HEK293 (cell line): ENCODE results near the gene MARCHF3.

Source experiments
- CTCF ChIA-PET: fragments of 350-600 bp; formaldehyde crosslinking; extraction: SDS; loops from one replicate; lab custom pipeline; 2021; ENCODE audit warnings: antibody characterized with exemption; lab: Yijun Ruan, JAX
- POLR2A ChIA-PET: fragments of 300-600 bp; formaldehyde crosslinking; extraction: SDS; loops from one replicate; lab custom pipeline; 2020; ENCODE audit warnings: antibody characterized with exemption, inconsistent platforms; lab: Yijun Ruan, JAX
- H3K27ac ChIP-seq: fragments of 200-500 bp; sonication (Bioruptor generic); 2 replicates; pipeline ENCODE4 v1.5.1; 2014; ENCODE audit warnings: low read depth, low read length, control low read depth, inconsistent platforms; ENCODE audit errors: extremely low read depth
- H3K36me3 ChIP-seq, 2 experiments: fragments of 200-500 bp in 1 of 2; sonication (Bioruptor generic) in 1 of 2; 1 replicate in 1 of 2; 2 replicates in 1 of 2; pipeline ENCODE4 v1.5.1; 2014 to 2017; ENCODE audit warnings: inconsistent platforms in 2 of 2, low read length in 2 of 2; ENCODE audit not compliant: control insufficient read depth in 2 of 2, insufficient read depth in 1 of 2
- H3K4me1 ChIP-seq: fragments of 200-500 bp; sonication (Bioruptor generic); 2 replicates; pipeline ENCODE4 v1.5.1; 2014; ENCODE audit warnings: mild to moderate bottlenecking, low read length, inconsistent platforms; ENCODE audit not compliant: control insufficient read depth, insufficient read depth
- H3K4me3 ChIP-seq: 2 replicates; pipeline ENCODE4 v1.5.1; 2011; ENCODE audit warnings: low read depth, mild to moderate bottlenecking, control low read depth, low read length, moderate library complexity
- H3K9me3 ChIP-seq: fragments of 200-500 bp; sonication (Bioruptor generic); 2 replicates; pipeline ENCODE4 v1.5.1; 2014; ENCODE audit warnings: low read depth, low read length, inconsistent platforms; ENCODE audit not compliant: control insufficient read depth, insufficient read depth
- BCL11B ChIP-seq: fragments of 450-650 bp; formaldehyde crosslinking; IDR thresholded peaks from 2 replicates; pipeline ENCODE4 v1.5.1; 2016; ENCODE audit warnings: low read depth, missing biosample characterization, missing genetic modification characterization
- GFI1B ChIP-seq: fragments of 450-650 bp; formaldehyde crosslinking; IDR thresholded peaks from 2 replicates; pipeline ENCODE4 v1.5.1; 2016; ENCODE audit warnings: missing biosample characterization, missing genetic modification characterization
- HOXA7 ChIP-seq: sonication (generic); formaldehyde crosslinking; IDR thresholded peaks from 2 replicates; pipeline ENCODE4 v1.8.1; 2022; ENCODE audit warnings: missing genetic modification reagents, borderline replicate concordance
- OSR2 ChIP-seq: fragments of 450-650 bp; formaldehyde crosslinking; IDR thresholded peaks from 2 replicates; pipeline ENCODE4 v1.5.1; 2016; ENCODE audit warnings: missing biosample characterization, missing genetic modification characterization
- PRDM1 ChIP-seq: fragments of 450-650 bp; formaldehyde crosslinking; IDR thresholded peaks from 2 replicates; pipeline ENCODE4; 2016; ENCODE audit warnings: missing biosample characterization, missing genetic modification characterization
- WT1 ChIP-seq: fragments of 450-650 bp; formaldehyde crosslinking; IDR thresholded peaks from 2 replicates; pipeline ENCODE4 v1.5.1; 2016; ENCODE audit warnings: missing biosample characterization, missing genetic modification characterization
- ZBTB20 ChIP-seq: fragments of 450-650 bp; formaldehyde crosslinking; IDR thresholded peaks from 2 replicates; pipeline ENCODE4 v1.5.1; 2016; ENCODE audit warnings: missing biosample characterization, missing genetic modification characterization
- ZIC2 ChIP-seq: fragments of 450-650 bp; formaldehyde crosslinking; IDR thresholded peaks from 2 replicates; pipeline ENCODE4 v1.5.1; 2016; ENCODE audit warnings: missing biosample characterization, missing genetic modification characterization
- ZNF138 ChIP-seq: fragments of 450-650 bp; formaldehyde crosslinking; IDR thresholded peaks from 2 replicates; pipeline ENCODE4 v1.5.1; 2016; ENCODE audit warnings: missing biosample characterization, missing genetic modification characterization, borderline replicate concordance
- ZNF169 ChIP-seq: fragments of 450-650 bp; formaldehyde crosslinking; IDR thresholded peaks from 2 replicates; pipeline ENCODE4 v1.5.1; 2016; ENCODE audit warnings: missing biosample characterization, missing genetic modification characterization
- ZNF19 ChIP-seq: fragments of 450-650 bp; formaldehyde crosslinking; IDR thresholded peaks from 2 replicates; pipeline ENCODE4; 2016; ENCODE audit warnings: missing biosample characterization, missing genetic modification characterization, low read depth
- ZNF266 ChIP-seq: fragments of 450-650 bp; formaldehyde crosslinking; IDR thresholded peaks from 2 replicates; pipeline ENCODE4 v1.5.1; 2016; ENCODE audit warnings: missing biosample characterization, missing genetic modification characterization, low read depth
- ZNF302 ChIP-seq: fragments of 450-650 bp; formaldehyde crosslinking; IDR thresholded peaks from 2 replicates; pipeline ENCODE4 v1.5.1; 2016; ENCODE audit warnings: missing biosample characterization, missing genetic modification characterization, low read depth
- ZNF341 ChIP-seq: fragments of 450-650 bp; formaldehyde crosslinking; IDR thresholded peaks from 2 replicates; pipeline ENCODE4; 2016; ENCODE audit warnings: low read depth, missing biosample characterization, missing genetic modification characterization
- ZNF404 ChIP-seq: fragments of 450-650 bp; formaldehyde crosslinking; IDR thresholded peaks from 2 replicates; pipeline ENCODE4 v1.5.1; 2017; ENCODE audit warnings: missing biosample characterization, missing genetic modification characterization
- ZNF596 ChIP-seq: fragments of 450-650 bp; IDR thresholded peaks from 2 replicates; pipeline ENCODE4 v1.5.0; 2018; ENCODE audit warnings: missing biosample characterization, mild to moderate bottlenecking, missing genetic modification characterization, moderate library complexity
- ZNF600 ChIP-seq: fragments of 450-650 bp; formaldehyde crosslinking; IDR thresholded peaks from 2 replicates; pipeline ENCODE4 v1.5.1; 2016; ENCODE audit warnings: missing biosample characterization, missing genetic modification characterization
- ZNF660 ChIP-seq: fragments of 450-650 bp; IDR thresholded peaks from 2 replicates; pipeline ENCODE4 v1.5.1; 2018; ENCODE audit warnings: missing biosample characterization, mild to moderate bottlenecking, missing genetic modification characterization
- ZNF701 ChIP-seq: fragments of 450-650 bp; formaldehyde crosslinking; IDR thresholded peaks from 2 replicates; pipeline ENCODE4 v1.5.1; 2016; ENCODE audit warnings: missing biosample characterization, missing genetic modification characterization
- ZNF785 ChIP-seq: fragments of 450-650 bp; formaldehyde crosslinking; IDR thresholded peaks from 2 replicates; pipeline ENCODE4 v1.5.1; 2016; ENCODE audit warnings: missing biosample characterization, missing genetic modification characterization
- ZNF837 ChIP-seq: fragments of 450-650 bp; formaldehyde crosslinking; IDR thresholded peaks from 2 replicates; pipeline ENCODE4 v1.5.1; 2016; ENCODE audit warnings: missing biosample characterization, missing genetic modification characterization
- ZSCAN16 ChIP-seq: fragments of 450-650 bp; formaldehyde crosslinking; IDR thresholded peaks from 2 replicates; pipeline ENCODE4 v1.5.1; 2016; ENCODE audit warnings: missing biosample characterization, missing genetic modification characterization
- TF ChIP-seq, protein P1 (sequence below): fragments of 450-650 bp; formaldehyde crosslinking; IDR thresholded peaks from 2 replicates; pipeline ENCODE4 v1.5.1; 2016; ENCODE audit warnings: missing biosample characterization, missing genetic modification characterization
- TF ChIP-seq, protein P2 (sequence below): fragments of 450-650 bp; formaldehyde crosslinking; IDR thresholded peaks from 2 replicates; pipeline ENCODE4 v1.5.1; 2016; ENCODE audit warnings: missing biosample characterization, missing genetic modification characterization
- TF ChIP-seq, protein P3 (sequence below): fragments of 450-650 bp; formaldehyde crosslinking; IDR thresholded peaks from 2 replicates; pipeline ENCODE4 v1.5.1; 2016; ENCODE audit warnings: missing biosample characterization, missing genetic modification characterization
- TF ChIP-seq, protein P4 (sequence below): fragments of 450-650 bp; IDR thresholded peaks from 2 replicates; pipeline ENCODE4 v1.5.1; 2018; ENCODE audit warnings: missing biosample characterization, mild to moderate bottlenecking, missing genetic modification characterization

The MARCHF3 gene

DNA sequence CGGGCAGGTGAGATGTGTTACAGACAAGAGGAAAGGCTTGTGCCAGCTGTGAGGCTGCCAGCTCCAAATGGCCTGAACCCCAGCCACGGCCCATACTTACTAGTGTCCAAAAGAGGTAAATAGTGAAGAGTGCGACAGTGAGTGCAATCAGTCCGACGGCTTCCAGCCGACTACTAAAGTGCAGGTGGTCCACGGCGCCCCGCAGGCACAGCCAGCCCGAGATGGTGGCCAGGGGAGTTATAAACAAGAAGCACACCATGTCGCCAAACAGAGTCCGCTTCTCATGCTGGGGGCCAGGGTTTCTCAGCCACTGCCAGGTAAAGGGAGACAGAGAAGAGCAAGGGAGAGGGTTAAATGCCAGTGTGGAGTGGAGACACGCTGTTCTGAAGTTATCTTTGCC lies 152.3 kb downstream of the MARCHF3 start:
- POLR2A ChIA-PET, result no interaction called here

DNA sequence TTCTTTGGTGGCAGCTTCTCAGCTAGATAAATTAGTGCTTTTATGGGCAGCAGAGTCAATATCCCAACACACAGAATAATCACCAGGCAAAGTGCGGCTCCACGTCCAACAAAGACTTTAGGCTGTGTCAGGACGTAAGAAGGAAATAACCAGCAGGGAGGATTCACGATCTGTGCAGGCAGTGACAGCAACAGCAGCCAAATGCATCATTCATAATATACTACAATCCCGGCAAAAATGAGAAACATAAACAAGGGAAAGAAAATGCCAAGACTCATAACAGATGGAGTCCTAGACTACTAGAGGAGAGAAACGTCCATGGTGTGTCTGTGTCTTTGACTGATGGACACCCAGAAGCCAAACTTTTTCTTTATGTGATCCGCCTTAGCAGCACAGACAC lies 152.8 kb downstream of the MARCHF3 start:
- Histone ChIP-seq H3K9me3 (no peaks in the 10 kb centered on the region), H3K36me3 (no peaks in the 10 kb centered on the region), H3K4me1 (peaks cover 14% of the 10 kb centered on the region), H3K27ac (no peak overlapping the region), H3K4me3 (no peak overlapping the region)
- TF ChIP-seq ZNF266 (tag by site-specific recombination) (no peak), OSR2 (no peak), HOXA7 (CRISPR knock-in tag) (no peak), ZNF169 (tag by site-specific recombination) (no peak), ZNF837 (tag by site-specific recombination) (no peak), ZNF701 (tag by site-specific recombination) (no peak), ZNF138 (tag by site-specific recombination) (no peak), PRDM1 (no peak), ZNF785 (tag by site-specific recombination) (no peak)
- TF ChIP-seq, protein P1, sequence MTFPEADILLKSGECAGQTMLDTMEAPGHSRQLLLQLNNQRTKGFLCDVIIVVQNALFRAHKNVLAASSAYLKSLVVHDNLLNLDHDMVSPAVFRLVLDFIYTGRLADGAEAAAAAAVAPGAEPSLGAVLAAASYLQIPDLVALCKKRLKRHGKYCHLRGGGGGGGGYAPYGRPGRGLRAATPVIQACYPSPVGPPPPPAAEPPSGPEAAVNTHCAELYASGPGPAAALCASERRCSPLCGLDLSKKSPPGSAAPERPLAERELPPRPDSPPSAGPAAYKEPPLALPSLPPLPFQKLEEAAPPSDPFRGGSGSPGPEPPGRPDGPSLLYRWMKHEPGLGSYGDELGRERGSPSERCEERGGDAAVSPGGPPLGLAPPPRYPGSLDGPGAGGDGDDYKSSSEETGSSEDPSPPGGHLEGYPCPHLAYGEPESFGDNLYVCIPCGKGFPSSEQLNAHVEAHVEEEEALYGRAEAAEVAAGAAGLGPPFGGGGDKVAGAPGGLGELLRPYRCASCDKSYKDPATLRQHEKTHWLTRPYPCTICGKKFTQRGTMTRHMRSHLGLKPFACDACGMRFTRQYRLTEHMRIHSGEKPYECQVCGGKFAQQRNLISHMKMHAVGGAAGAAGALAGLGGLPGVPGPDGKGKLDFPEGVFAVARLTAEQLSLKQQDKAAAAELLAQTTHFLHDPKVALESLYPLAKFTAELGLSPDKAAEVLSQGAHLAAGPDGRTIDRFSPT (tag by site-specific recombination), result no peak
- TF ChIP-seq, protein P2, sequence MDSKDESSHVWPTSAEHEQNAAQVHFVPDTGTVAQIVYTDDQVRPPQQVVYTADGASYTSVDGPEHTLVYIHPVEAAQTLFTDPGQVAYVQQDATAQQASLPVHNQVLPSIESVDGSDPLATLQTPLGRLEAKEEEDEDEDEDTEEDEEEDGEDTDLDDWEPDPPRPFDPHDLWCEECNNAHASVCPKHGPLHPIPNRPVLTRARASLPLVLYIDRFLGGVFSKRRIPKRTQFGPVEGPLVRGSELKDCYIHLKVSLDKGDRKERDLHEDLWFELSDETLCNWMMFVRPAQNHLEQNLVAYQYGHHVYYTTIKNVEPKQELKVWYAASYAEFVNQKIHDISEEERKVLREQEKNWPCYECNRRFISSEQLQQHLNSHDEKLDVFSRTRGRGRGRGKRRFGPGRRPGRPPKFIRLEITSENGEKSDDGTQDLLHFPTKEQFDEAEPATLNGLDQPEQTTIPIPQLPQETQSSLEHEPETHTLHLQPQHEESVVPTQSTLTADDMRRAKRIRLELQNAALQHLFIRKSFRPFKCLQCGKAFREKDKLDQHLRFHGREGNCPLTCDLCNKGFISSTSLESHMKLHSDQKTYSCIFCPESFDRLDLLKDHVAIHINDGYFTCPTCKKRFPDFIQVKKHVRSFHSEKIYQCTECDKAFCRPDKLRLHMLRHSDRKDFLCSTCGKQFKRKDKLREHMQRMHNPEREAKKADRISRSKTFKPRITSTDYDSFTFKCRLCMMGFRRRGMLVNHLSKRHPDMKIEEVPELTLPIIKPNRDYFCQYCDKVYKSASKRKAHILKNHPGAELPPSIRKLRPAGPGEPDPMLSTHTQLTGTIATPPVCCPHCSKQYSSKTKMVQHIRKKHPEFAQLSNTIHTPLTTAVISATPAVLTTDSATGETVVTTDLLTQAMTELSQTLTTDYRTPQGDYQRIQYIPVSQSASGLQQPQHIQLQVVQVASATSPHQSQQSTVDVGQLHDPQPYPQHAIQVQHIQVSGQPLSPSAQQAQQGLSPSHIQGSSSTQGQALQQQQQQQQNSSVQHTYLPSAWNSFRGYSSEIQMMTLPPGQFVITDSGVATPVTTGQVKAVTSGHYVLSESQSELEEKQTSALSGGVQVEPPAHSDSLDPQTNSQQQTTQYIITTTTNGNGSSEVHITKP (tag by site-specific recombination), result no peak
- ChIA-PET POLR2A (no interaction called here), CTCF (no interaction called here)

More for the DNA sequence above, 152.3 kb downstream of the MARCHF3 start:
- no peak overlapping the region for H3K4me3 ChIP-seq
- CTCF ChIA-PET, result interaction anchor here (0.6 kb wide), 1 partner anchor 16 kb away, joined by 3 read pairs; no protein-coding TSS in a partner anchor
- TF ChIP-seq ZNF404 (tag by site-specific recombination) (no peak), ZNF302 (tag by site-specific recombination) (no peak), ZIC2 (peak; percentile 94), BCL11B (tag by site-specific recombination) (no peak), ZNF266 (tag by site-specific recombination) (no peak), ZNF341 (tag by site-specific recombination) (no peak)
- peaks cover 14% of the 10 kb centered on the region for H3K4me1 ChIP-seq
- H3K9me3 ChIP-seq, result no peaks in the 10 kb centered on the region
- no peak overlapping the region for H3K27ac ChIP-seq
- H3K36me3 ChIP-seq, result no peaks in the 10 kb centered on the region

DNA sequence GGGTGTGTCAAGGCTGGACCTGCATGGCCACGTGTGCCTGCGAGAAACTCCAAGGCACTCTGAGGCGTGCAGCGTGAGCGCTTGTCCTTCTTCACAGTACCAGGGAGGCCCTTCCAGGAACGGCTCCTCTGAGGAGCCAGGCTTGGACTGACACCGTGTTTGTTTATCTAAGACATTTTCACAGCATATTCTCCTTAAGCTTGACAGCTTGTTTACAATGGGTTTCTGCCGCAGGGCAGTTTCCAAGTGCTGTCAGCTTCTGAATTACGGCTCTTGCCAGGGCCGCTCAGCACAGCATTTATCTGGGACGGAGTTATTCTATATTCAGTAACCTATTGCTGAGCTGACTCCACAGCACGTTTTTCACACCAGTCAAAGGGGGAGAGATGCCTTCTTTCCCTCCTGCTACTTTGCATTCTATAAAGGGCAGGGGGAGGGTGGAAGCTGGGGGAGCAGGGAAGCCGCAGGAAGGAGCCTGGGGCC lies 155.0 kb downstream of the MARCHF3 start:
- H3K36me3 ChIP-seq, result no peaks in the 10 kb centered on the region
- CTCF ChIA-PET, result interaction anchor here (0.8 kb wide), 1 partner anchor 93 kb away, joined by 3 read pairs; no protein-coding TSS in a partner anchor
- H3K9me3 ChIP-seq, result no peaks in the 10 kb centered on the region
- peak overlapping the region; percentile 64; the same call in 1 of the 2 replicates for H3K27ac ChIP-seq
- H3K4me1 ChIP-seq, result peaks cover 14% of the 10 kb centered on the region
- H3K4me3 ChIP-seq, result no peak overlapping the region
- POLR2A ChIA-PET, result interaction anchor here (1.1 to 1.3 kb wide), 2 partner anchors 8 to 98 kb away, joined by 3 to 4 read pairs; no protein-coding TSS in a partner anchor
- TF ChIP-seq ZSCAN16 (tag by site-specific recombination) (0 out of 2 replicates have a peak, but pooled peaks have one; percentile 36), ZNF660 (tag by site-specific recombination) (peak; percentile 80), ZNF596 (tag by site-specific recombination) (0 out of 2 replicates have a peak, but pooled peaks have one; percentile 18), ZNF600 (peak; percentile 78), ZBTB20 (0 out of 2 replicates have a peak, but pooled peaks have one; percentile 13), GFI1B (tag by site-specific recombination) (peak; percentile 70), ZNF19 (tag by site-specific recombination) (peak; percentile 76), WT1 (tag by site-specific recombination) (peak; percentile 89)
- TF ChIP-seq, protein P3, sequence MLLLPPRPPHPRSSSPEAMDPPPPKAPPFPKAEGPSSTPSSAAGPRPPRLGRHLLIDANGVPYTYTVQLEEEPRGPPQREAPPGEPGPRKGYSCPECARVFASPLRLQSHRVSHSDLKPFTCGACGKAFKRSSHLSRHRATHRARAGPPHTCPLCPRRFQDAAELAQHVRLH, result peak; percentile 71; the same call in 1 of the 2 replicates
- TF ChIP-seq, protein P4, sequence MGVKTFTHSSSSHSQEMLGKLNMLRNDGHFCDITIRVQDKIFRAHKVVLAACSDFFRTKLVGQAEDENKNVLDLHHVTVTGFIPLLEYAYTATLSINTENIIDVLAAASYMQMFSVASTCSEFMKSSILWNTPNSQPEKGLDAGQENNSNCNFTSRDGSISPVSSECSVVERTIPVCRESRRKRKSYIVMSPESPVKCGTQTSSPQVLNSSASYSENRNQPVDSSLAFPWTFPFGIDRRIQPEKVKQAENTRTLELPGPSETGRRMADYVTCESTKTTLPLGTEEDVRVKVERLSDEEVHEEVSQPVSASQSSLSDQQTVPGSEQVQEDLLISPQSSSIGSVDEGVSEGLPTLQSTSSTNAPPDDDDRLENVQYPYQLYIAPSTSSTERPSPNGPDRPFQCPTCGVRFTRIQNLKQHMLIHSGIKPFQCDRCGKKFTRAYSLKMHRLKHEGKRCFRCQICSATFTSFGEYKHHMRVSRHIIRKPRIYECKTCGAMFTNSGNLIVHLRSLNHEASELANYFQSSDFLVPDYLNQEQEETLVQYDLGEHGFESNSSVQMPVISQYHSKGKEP, result peak; percentile 86; the same call in 1 of the 2 replicates
